ENCODE results near the gene CCR6. TPM values are rescaled to one million over a fixed set of nuclear protein-coding genes. Genes with fewer than 3 reads are reported as not detected.

Gene CCR6
- polyA plus RNA-seq, 2 donors = 0.27 TPM; not detected in 1

DNA sequence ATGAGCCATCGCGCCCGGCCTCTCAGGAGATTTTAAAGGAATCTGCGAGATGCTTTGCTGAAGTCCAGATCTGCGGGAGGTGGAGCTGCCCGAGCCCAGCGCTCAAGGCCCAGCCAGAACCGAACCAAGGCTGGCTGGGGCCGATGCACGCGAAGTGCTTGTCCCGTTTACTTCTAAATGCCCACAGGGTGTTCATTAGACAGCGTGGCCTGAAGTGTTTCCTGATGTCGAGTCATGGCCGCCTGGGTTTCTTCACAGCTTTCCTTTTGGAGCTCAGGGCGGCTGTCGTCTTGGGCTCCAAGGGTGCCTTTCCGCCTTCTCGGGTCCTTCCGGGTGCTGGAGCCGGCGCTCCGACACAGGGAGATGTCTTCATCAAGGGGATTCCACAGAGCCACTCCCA, 25.1 kb upstream of the CCR6 start:
- no peaks in the 10 kb centered on the region for H3K36me3 ChIP-seq (ENCODE audit: control insufficient read depth in 2 of 2, insufficient read depth in 2 of 2, low read length in 1 of 2)
- no peak overlapping the region for H3K27ac ChIP-seq (ENCODE audit: low read depth in 2 of 2, low read length in 1 of 2)
- H3K4me1 ChIP-seq (ENCODE audit: control insufficient read depth in 2 of 2, insufficient read depth in 2 of 2, low read length in 1 of 2) = no peaks in the 10 kb centered on the region
- WGBS, 2 donors = 95 to 96% methylated on average over 23 of the region's 23 CpGs
- no peaks in the 10 kb centered on the region for H3K27me3 ChIP-seq (ENCODE audit: control insufficient read depth in 1 of 2, insufficient read depth in 2 of 2, low read length in 2 of 2)
- H3K4me3 ChIP-seq (ENCODE audit: low read depth in 1 of 2, low read length in 2 of 2) = no peak overlapping the region
- no peaks in the 10 kb centered on the region for H3K9me3 ChIP-seq (ENCODE audit: control insufficient read depth in 2 of 2, insufficient read depth in 1 of 2, low read depth in 1 of 2, low read length in 1 of 2)

GRCh38 chr6:167098825-167099225, 24.1 kb upstream of the CCR6 start:
- Histone ChIP-seq H3K4me3 (ENCODE audit: low read depth in 1 of 2, low read length in 2 of 2) (no peak overlapping the region), H3K27ac (ENCODE audit: low read depth in 2 of 2, low read length in 1 of 2) (no peak overlapping the region), H3K9me3 (ENCODE audit: control insufficient read depth in 2 of 2, insufficient read depth in 1 of 2, low read depth in 1 of 2, low read length in 1 of 2) (no peaks in the 10 kb centered on the region), H3K4me1 (ENCODE audit: control insufficient read depth in 2 of 2, insufficient read depth in 2 of 2, low read length in 1 of 2) (no peaks in the 10 kb centered on the region), H3K27me3 (ENCODE audit: control insufficient read depth in 1 of 2, insufficient read depth in 2 of 2, low read length in 2 of 2) (no peaks in the 10 kb centered on the region), H3K36me3 (ENCODE audit: control insufficient read depth in 2 of 2, insufficient read depth in 2 of 2, low read length in 1 of 2) (no peaks in the 10 kb centered on the region)
- WGBS, 2 donors = 58 to 59% methylated on average over 4 of the region's 4 CpGs

DNA sequence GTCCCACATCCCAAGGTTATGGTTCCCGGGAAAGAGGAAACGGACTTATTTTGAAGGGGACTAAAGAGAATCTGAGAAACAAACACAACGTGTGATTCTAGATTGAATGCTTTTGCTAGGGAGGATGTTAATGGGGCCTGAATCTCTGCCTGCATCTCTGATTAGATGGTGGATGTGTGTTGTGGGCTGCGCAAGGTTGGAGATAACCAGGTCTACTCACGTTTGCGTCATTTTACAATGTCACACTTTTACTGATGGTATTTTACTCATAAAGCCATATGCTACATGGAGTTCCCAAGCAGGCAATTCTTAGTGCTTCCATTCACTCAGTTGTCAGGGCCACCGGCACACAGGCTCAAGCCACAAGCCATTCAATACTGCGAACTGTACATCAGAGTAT, 23.2 kb upstream of the CCR6 start:
- H3K27ac ChIP-seq (ENCODE audit: low read depth in 2 of 2, low read length in 1 of 2) = no peak overlapping the region
- WGBS, 2 donors = 88% methylated on average over 8 of the region's 8 CpGs
- no peaks in the 10 kb centered on the region for H3K9me3 ChIP-seq (ENCODE audit: control insufficient read depth in 2 of 2, insufficient read depth in 1 of 2, low read depth in 1 of 2, low read length in 1 of 2)
- H3K4me1 ChIP-seq (ENCODE audit: control insufficient read depth in 2 of 2, insufficient read depth in 2 of 2, low read length in 1 of 2) = no peaks in the 10 kb centered on the region
- H3K4me3 ChIP-seq (ENCODE audit: low read depth in 1 of 2, low read length in 2 of 2) = no peak overlapping the region
- no peaks in the 10 kb centered on the region for H3K27me3 ChIP-seq (ENCODE audit: control insufficient read depth in 1 of 2, insufficient read depth in 2 of 2, low read length in 2 of 2)
- no peaks in the 10 kb centered on the region for H3K36me3 ChIP-seq (ENCODE audit: control insufficient read depth in 2 of 2, insufficient read depth in 2 of 2, low read length in 1 of 2)

DNA sequence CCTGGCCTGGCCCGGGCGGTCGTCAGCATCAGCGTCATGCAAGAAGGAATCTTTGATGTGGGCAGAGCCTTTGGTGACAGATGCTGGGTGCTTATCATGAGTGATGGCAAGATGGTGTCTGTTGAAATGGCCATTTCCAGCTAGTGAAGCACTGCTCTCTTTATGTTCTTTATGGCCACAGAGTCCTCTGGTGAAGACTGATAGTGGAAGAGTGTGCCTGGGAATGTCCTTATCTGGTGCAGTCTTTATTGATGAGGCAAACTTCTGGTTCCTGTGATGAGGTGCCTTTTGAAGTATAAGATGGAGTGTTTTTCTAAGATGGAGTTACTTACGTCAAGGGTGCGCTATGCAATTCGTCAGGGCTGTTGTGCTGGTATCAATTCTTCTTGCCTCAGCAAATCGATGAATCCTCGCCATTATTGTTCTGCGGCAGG, 22.6 kb upstream of the CCR6 start:
- Histone ChIP-seq H3K4me3 (ENCODE audit: low read depth in 1 of 2, low read length in 2 of 2) (no peak overlapping the region), H3K9me3 (ENCODE audit: control insufficient read depth in 2 of 2, insufficient read depth in 1 of 2, low read depth in 1 of 2, low read length in 1 of 2) (no peaks in the 10 kb centered on the region), H3K27ac (ENCODE audit: low read depth in 2 of 2, low read length in 1 of 2) (no peak overlapping the region), H3K27me3 (ENCODE audit: control insufficient read depth in 1 of 2, insufficient read depth in 2 of 2, low read length in 2 of 2) (no peaks in the 10 kb centered on the region), H3K4me1 (ENCODE audit: control insufficient read depth in 2 of 2, insufficient read depth in 2 of 2, low read length in 1 of 2) (no peaks in the 10 kb centered on the region), H3K36me3 (ENCODE audit: control insufficient read depth in 2 of 2, insufficient read depth in 2 of 2, low read length in 1 of 2) (no peaks in the 10 kb centered on the region)
- 71 to 87% methylated on average over 10 of the region's 10 CpGs for WGBS, 2 donors

- H3K27ac ChIP-seq (ENCODE audit: low read depth in 2 of 2, low read length in 1 of 2) = no peak overlapping the region
- no peaks in the 10 kb centered on the region for H3K4me1 ChIP-seq (ENCODE audit: control insufficient read depth in 2 of 2, insufficient read depth in 2 of 2, low read length in 1 of 2)
- 66 to 94% methylated on average over 4 of the region's 4 CpGs for WGBS, 2 donors
- H3K9me3 ChIP-seq (ENCODE audit: control insufficient read depth in 2 of 2, insufficient read depth in 1 of 2, low read depth in 1 of 2, low read length in 1 of 2) = no peaks in the 10 kb centered on the region
- H3K36me3 ChIP-seq (ENCODE audit: control insufficient read depth in 2 of 2, insufficient read depth in 2 of 2, low read length in 1 of 2) = no peaks in the 10 kb centered on the region
- no peak overlapping the region for H3K4me3 ChIP-seq (ENCODE audit: low read depth in 1 of 2, low read length in 2 of 2)
- H3K27me3 ChIP-seq (ENCODE audit: control insufficient read depth in 1 of 2, insufficient read depth in 2 of 2, low read length in 2 of 2) = no peaks in the 10 kb centered on the region
These were observed 20.6 kb upstream of the CCR6 start for GRCh38 chr6:167102318-167102717.

GRCh38 chr6:167103041-167103891, 19.6 kb upstream of the CCR6 start:
- no peak overlapping the region for H3K27ac ChIP-seq (ENCODE audit: low read depth in 2 of 2, low read length in 1 of 2)
- no peaks in the 10 kb centered on the region for H3K9me3 ChIP-seq (ENCODE audit: control insufficient read depth in 2 of 2, insufficient read depth in 1 of 2, low read depth in 1 of 2, low read length in 1 of 2)
- H3K4me3 ChIP-seq (ENCODE audit: low read depth in 1 of 2, low read length in 2 of 2) = no peak overlapping the region
- 81 to 89% methylated on average over 11 of the region's 11 CpGs for WGBS, 2 donors
- no peaks in the 10 kb centered on the region for H3K27me3 ChIP-seq (ENCODE audit: control insufficient read depth in 1 of 2, insufficient read depth in 2 of 2, low read length in 2 of 2)
- no peaks in the 10 kb centered on the region for H3K4me1 ChIP-seq (ENCODE audit: control insufficient read depth in 2 of 2, insufficient read depth in 2 of 2, low read length in 1 of 2)
- no peaks in the 10 kb centered on the region for H3K36me3 ChIP-seq (ENCODE audit: control insufficient read depth in 2 of 2, insufficient read depth in 2 of 2, low read length in 1 of 2)

- Histone ChIP-seq H3K27me3 (ENCODE audit: control insufficient read depth in 1 of 2, insufficient read depth in 2 of 2, low read length in 2 of 2) (no peaks in the 10 kb centered on the region), H3K4me3 (ENCODE audit: low read depth in 1 of 2, low read length in 2 of 2) (no peak overlapping the region), H3K36me3 (ENCODE audit: control insufficient read depth in 2 of 2, insufficient read depth in 2 of 2, low read length in 1 of 2) (no peaks in the 10 kb centered on the region), H3K4me1 (ENCODE audit: control insufficient read depth in 2 of 2, insufficient read depth in 2 of 2, low read length in 1 of 2) (no peaks in the 10 kb centered on the region), H3K27ac (ENCODE audit: low read depth in 2 of 2, low read length in 1 of 2) (no peak overlapping the region), H3K9me3 (ENCODE audit: control insufficient read depth in 2 of 2, insufficient read depth in 1 of 2, low read depth in 1 of 2, low read length in 1 of 2) (no peaks in the 10 kb centered on the region)
- 91 to 94% methylated on average over 3 of the region's 3 CpGs for WGBS, 2 donors
These were observed 18.5 kb upstream of the CCR6 start for GRCh38 chr6:167104388-167104787.

GRCh38 chr6:167105060-167105459, 17.8 kb upstream of the CCR6 start:
- H3K9me3 ChIP-seq (ENCODE audit: control insufficient read depth in 2 of 2, insufficient read depth in 1 of 2, low read depth in 1 of 2, low read length in 1 of 2) = no peaks in the 10 kb centered on the region
- H3K36me3 ChIP-seq (ENCODE audit: control insufficient read depth in 2 of 2, insufficient read depth in 2 of 2, low read length in 1 of 2) = no peaks in the 10 kb centered on the region
- H3K27me3 ChIP-seq (ENCODE audit: control insufficient read depth in 1 of 2, insufficient read depth in 2 of 2, low read length in 2 of 2) = no peaks in the 10 kb centered on the region
- H3K27ac ChIP-seq (ENCODE audit: low read depth in 2 of 2, low read length in 1 of 2) = no peak overlapping the region
- WGBS, 2 donors = 87 to 91% methylated on average over 6 of the region's 6 CpGs
- no peak overlapping the region for H3K4me3 ChIP-seq (ENCODE audit: low read depth in 1 of 2, low read length in 2 of 2)
- H3K4me1 ChIP-seq (ENCODE audit: control insufficient read depth in 2 of 2, insufficient read depth in 2 of 2, low read length in 1 of 2) = peaks cover 0 to 2% of the 10 kb centered on the region in 2 donors

GRCh38 chr6:167106406-167106805, 16.5 kb upstream of the CCR6 start:
- WGBS, 2 donors = 59 to 67% methylated on average over 1 of the region's 1 CpG

DNA sequence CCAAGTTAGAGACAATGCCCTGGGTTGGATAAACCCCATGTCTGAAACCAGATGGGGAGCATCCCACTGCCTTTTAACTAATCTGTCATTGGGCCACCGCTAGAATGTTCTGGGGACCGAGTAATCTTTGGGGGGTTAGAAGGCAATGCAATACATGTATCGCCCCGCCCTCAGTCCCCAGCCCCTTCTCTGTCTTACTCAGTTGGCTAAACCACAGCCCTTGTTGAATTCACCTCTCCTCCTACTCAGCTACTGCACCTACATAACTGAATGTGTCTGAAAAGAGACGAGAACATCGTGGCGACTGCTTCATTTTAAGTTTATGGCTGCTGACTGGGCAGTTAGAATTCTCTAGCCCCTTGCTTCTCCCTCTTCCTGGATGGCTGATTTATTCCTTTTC, 15.1 kb upstream of the CCR6 start:
- Histone ChIP-seq H3K27ac (ENCODE audit: low read depth in 2 of 2, low read length in 1 of 2) (no peak overlapping the region), H3K4me1 (ENCODE audit: control insufficient read depth in 2 of 2, insufficient read depth in 2 of 2, low read length in 1 of 2) (peaks cover 0 to 2% of the 10 kb centered on the region in 2 donors), H3K9me3 (ENCODE audit: control insufficient read depth in 2 of 2, insufficient read depth in 1 of 2, low read depth in 1 of 2, low read length in 1 of 2) (no peaks in the 10 kb centered on the region), H3K27me3 (ENCODE audit: control insufficient read depth in 1 of 2, insufficient read depth in 2 of 2, low read length in 2 of 2) (no peaks in the 10 kb centered on the region), H3K36me3 (ENCODE audit: control insufficient read depth in 2 of 2, insufficient read depth in 2 of 2, low read length in 1 of 2) (no peaks in the 10 kb centered on the region), H3K4me3 (ENCODE audit: low read depth in 1 of 2, low read length in 2 of 2) (no peak overlapping the region)
- 74 to 85% methylated on average over 7 of the region's 7 CpGs for WGBS, 2 donors

More at GRCh38 chr6:167106406-167106805, 16.5 kb upstream of the CCR6 start:
- H3K27me3 ChIP-seq (ENCODE audit: control insufficient read depth in 1 of 2, insufficient read depth in 2 of 2, low read length in 2 of 2) = no peaks in the 10 kb centered on the region
- H3K36me3 ChIP-seq (ENCODE audit: control insufficient read depth in 2 of 2, insufficient read depth in 2 of 2, low read length in 1 of 2) = no peaks in the 10 kb centered on the region
- peaks cover 0 to 2% of the 10 kb centered on the region in 2 donors for H3K4me1 ChIP-seq (ENCODE audit: control insufficient read depth in 2 of 2, insufficient read depth in 2 of 2, low read length in 1 of 2)
- H3K4me3 ChIP-seq (ENCODE audit: low read depth in 1 of 2, low read length in 2 of 2) = no peak overlapping the region
- no peak overlapping the region for H3K27ac ChIP-seq (ENCODE audit: low read depth in 2 of 2, low read length in 1 of 2)
- no peaks in the 10 kb centered on the region for H3K9me3 ChIP-seq (ENCODE audit: control insufficient read depth in 2 of 2, insufficient read depth in 1 of 2, low read depth in 1 of 2, low read length in 1 of 2)
